Dermis microvascular lymphatic vessel endothelial cell (primary cell): ENCODE measurements around the gene SCART1. TPM values are rescaled to one million over a fixed set of nuclear protein-coding genes. Genes with fewer than 3 reads are reported as not detected.
"Not testable (repeated sequence)": the region's sequence is repeated elsewhere in the genome, so short reads cannot be mapped to it uniquely, and the experiment has no call there.

Experiments
- DNase-seq, 2 donors: peaks; one replicate each; pipeline versions ENCODE4 v3.0.0 to v3.0.0-alpha.2; 2010; ENCODE audit warnings: low read depth in 2 of 2
- total RNA-seq: library from RNA; depleted of rRNA; stranded (reverse); fragments of >200 nt; gene quantifications from 2 replicates; pipeline ENCODE4 v1.2.1, GENCODE V29; 2014

SCART1 gene
- total RNA-seq, 1 donor from 2014 or later, result 0.26 TPM

- no peak for DNase-seq
These were observed 1.5 kb downstream of the SCART1 start for GRCh38 chr10:133455196-133455595.

- DNase-seq, result no peak
These were observed 1.9 kb downstream of the SCART1 start for GRCh38 chr10:133455611-133456031.

- no peak for DNase-seq
These were observed 2.6 kb downstream of the SCART1 start for GRCh38 chr10:133456041-133456951.

GRCh38 chr10:133457100-133457841, 3.5 kb downstream of the SCART1 start:
- no peak for DNase-seq

GRCh38 chr10:133458021-133458709, 4.4 kb downstream of the SCART1 start:
- no peak for DNase-seq

- no peak for DNase-seq
These were observed 5.1 kb downstream of the SCART1 start for GRCh38 chr10:133458710-133459453.

- DNase-seq, result no peak
These were observed 5.9 kb downstream of the SCART1 start for GRCh38 chr10:133459454-133460207.

GRCh38 chr10:133460208-133460769, 6.5 kb downstream of the SCART1 start:
- no peak for DNase-seq

- DNase-seq, result no peak
These were observed 7.3 kb downstream of the SCART1 start for GRCh38 chr10:133461027-133461426.

- no peak for DNase-seq
These were observed 8.1 kb downstream of the SCART1 start for GRCh38 chr10:133461841-133462240.

- no peak for DNase-seq
These were observed 9.0 kb downstream of the SCART1 start for GRCh38 chr10:133462512-133463305.

- no peak for DNase-seq
These were observed 10.9 kb downstream of the SCART1 start for GRCh38 chr10:133464582-133465031.

GRCh38 chr10:133465191-133465949, 11.6 kb downstream of the SCART1 start:
- DNase-seq, result no peak

- DNase-seq, result no peak
These were observed 12.3 kb downstream of the SCART1 start for GRCh38 chr10:133465950-133466474.

- DNase-seq, result no peak
These were observed 13.0 kb downstream of the SCART1 start for GRCh38 chr10:133466683-133467275.

GRCh38 chr10:133467286-133467911, 13.7 kb downstream of the SCART1 start:
- no peak for DNase-seq

- not testable (repeated sequence) for DNase-seq
These were observed 15.5 kb downstream of the SCART1 start for GRCh38 chr10:133469205-133469604.
